NCI-H1930 (cell line): ENCODE data around the gene PSD4.

Experiments
- DNase-seq, 2 experiments: peaks; one replicate each; lab custom pipeline; 2025; lab: John Stamatoyannopoulos, UW

Gene PSD4

DNA sequence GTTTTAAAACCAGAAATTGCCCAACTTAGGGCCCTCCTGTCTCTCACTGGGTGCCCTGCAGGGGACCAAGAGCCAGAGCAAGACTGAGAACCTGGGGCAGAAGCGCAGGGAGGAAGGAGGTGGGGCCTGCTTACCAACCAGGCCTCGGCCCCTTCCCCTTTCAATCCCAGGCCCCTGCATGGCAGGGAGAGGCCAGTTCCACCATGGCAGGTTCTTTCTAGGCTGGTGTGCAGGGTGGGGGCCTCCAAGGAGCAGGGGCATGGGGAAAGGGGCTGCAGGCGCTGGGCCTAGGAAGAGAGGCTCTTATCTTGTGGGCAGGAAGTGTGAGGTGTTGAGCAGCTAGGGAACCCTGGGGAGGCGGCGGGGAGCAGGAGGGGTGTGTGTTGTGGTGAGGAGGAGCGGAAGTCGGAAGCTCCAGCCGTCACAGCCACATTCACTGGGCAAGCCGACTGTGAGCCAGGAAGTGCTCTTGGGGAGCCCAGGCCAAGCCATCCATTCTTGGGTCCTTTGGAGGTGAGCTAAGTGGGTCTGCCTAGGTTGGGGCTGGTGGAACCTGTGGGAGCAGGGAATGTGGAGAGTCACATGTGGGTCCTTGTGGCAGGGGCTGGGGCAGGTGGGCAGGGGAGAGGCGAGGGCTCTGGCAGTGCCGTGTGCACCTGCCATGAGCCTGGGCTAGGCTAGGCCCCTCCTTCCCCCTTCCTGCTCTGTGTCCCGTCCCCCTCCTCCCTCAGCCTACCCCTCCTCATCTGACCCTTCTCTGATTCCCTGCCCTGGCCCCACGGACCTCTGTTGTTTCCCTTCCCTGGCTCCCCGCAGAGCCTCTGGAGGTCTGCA, at the start of gene PSD4:
Gene PSD4, plus strand, starts transcription at position 430 of the 834 bp plus-strand sequence. CDS start 8,486 bp downstream, outside the sequence.
- DNase-seq = no peak

GRCh38 chr2:113124181-113124961, 49.4 kb upstream of the PSD4 start:
- no peak for DNase-seq

DNA sequence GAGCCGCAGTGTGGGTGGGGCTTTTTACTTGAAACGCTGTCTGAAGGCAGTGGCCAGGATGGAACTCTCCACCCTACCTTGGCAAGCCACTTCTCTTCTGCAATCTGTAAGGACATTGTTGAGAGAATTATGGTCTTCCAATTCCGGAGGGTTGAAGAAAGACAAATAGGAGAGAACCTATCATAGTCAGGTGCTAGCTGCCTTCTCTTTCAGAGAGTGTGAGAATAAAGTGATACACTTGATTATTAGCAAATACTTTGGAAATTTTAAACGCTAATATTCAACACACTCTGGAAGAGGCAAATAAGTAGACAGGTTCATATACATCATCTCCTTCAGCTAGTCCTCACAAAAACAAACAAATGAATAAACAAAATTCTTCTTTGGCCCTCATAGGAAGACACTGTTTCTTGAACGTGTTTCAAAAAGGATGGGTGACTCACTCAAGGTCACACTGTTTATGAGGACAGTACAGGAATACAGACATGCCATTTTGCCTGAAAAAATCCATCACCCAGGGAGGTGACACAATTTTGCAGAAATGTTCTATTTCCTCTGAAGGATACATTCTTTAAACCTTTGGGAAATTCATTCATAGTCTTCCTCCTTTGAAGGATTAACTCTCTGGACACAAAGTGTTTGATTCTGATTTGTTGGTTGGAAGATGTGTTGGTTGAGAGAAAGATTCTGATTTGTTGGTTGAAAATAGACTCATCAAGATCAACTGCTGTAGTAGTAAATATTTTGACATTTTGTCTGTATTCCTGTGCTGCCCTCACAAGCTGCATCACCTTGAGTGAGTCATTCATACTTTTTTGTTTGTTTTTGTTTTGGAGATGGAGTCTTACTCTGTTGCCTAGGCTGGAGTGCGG, 48.6 kb upstream of the PSD4 start:
- no peak for DNase-seq

GRCh38 chr2:113126845-113127645, 46.7 kb upstream of the PSD4 start, which contains the start of gene IL1RN:
Gene IL1RN (plus strand): TSS chr2:113127598. CDS start chr2:113127625, 27 bp downstream.
- DNase-seq = no peak

- no peak for DNase-seq
Observed at GRCh38 chr2:113127646-113128570, 45.9 kb upstream of the PSD4 start.

DNA sequence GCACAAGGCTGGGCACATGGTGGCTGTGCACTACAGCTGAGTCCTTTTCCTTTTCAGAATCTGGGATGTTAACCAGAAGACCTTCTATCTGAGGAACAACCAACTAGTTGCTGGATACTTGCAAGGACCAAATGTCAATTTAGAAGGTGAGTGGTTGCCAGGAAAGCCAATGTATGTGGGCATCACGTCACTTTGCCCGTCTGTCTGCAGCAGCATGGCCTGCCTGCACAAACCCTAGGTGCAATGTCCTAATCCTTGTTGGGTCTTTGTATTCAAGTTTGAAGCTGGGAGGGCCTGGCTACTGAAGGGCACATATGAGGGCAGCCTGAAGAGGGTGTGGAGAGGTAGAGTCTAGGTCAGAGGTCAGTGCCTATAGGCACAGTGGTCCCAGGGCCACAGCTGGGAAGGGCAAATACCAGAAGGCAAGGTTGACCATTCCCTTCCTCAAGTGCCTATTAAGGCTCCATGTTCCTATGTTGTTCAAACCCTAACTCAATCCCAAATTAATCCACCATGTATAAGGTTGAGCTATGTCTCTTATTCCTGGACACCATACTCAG, 44.2 kb upstream of the PSD4 start:
- DNase-seq = no peak

DNA sequence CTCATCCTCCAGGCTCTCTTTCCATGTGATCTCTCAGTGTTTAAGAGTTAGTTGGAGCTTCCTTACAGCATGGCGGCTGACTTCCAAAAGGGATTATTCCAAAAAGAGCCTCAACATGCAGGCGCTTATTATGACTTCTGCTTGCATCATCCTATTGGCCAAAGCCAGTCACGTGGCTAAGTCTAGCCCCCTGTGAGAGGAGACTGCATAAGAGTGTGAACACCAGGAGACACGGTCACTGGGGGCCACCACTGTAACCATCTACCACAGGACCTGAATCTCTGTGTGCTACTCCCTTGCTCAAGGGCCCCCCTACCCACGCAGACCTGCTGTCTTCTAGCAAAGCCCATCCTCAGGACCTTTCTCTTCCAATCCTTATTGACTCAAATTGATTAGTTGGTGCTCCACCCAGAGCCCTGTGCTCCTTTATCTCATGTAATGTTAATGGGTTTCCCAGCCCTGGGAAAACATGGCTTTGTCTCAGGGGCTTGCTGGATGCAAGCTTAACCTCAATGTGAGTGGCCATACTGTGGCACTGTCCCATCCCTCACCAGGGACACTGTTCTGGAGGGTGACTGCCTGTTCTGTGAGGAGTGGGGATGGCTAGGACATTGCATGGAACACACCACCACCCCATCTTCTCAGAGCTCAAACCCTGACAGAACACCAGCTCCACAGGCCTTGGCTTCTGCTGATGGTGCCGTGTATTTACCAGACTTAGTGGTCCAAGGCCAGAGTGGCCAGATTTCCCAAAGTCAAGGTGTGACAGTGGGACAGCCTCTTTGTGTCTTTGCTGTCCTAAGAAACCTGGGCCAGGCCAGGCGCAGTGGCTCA, 42.2 kb upstream of the PSD4 start:
- no peak for DNase-seq

DNA sequence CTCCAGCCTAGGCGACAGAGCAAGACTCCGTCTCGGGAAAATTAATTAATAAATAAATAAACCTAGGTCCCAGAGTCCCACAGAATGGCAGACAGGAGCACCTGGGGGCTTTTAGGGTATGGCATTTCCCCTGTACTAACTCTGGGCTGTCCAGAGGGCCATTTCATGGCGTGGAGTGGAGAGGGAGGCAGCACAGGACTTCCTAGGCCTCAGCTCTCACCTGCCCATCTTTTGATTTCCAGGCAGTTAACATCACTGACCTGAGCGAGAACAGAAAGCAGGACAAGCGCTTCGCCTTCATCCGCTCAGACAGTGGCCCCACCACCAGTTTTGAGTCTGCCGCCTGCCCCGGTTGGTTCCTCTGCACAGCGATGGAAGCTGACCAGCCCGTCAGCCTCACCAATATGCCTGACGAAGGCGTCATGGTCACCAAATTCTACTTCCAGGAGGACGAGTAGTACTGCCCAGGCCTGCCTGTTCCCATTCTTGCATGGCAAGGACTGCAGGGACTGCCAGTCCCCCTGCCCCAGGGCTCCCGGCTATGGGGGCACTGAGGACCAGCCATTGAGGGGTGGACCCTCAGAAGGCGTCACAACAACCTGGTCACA, 41.3 kb upstream of the PSD4 start:
- DNase-seq = no peak

DNA sequence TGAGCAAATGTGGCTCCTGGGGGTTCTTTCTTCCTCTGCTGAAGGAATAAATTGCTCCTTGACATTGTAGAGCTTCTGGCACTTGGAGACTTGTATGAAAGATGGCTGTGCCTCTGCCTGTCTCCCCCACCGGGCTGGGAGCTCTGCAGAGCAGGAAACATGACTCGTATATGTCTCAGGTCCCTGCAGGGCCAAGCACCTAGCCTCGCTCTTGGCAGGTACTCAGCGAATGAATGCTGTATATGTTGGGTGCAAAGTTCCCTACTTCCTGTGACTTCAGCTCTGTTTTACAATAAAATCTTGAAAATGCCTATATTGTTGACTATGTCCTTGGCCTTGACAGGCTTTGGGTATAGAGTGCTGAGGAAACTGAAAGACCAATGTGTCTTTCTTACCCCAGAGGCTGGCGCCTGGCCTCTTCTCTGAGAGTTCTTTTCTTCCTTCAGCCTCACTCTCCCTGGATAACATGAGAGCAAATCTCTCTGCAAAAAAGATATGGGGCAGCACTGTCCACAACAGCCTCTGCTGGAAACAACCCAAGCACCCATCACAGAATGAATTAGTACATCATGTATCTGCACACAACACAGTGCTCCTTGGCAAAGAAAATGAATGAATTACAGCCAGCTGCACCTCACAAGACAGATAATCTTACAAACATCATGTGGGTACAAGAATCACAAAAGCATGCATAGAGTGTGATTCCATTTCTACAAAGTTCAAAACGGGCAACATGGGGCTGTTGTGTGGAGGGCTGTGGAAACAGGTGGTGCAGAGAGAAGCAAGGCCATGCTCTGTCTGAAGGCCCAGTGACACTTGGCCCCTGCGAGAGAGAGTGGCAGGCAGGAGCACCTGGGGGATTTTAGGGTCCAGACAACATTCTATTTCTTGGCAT, 39.8 kb upstream of the PSD4 start:
- no peak for DNase-seq

GRCh38 chr2:113134717-113135116, 39.1 kb upstream of the PSD4 start:
- DNase-seq = no peak

- DNase-seq = no peak
Observed at GRCh38 chr2:113135317-113135716, 38.5 kb upstream of the PSD4 start.

GRCh38 chr2:113136828-113137775, 36.7 kb upstream of the PSD4 start:
- peak in 1 of 2 experiments; percentile 30 for DNase-seq

- DNase-seq = no peak
Observed at GRCh38 chr2:113137827-113138226, 35.9 kb upstream of the PSD4 start.

- peak; percentile 10 to 46 for DNase-seq
Observed at GRCh38 chr2:113138428-113139322, 35.1 kb upstream of the PSD4 start.

- DNase-seq = no peak
Observed at GRCh38 chr2:113141451-113141850, 32.3 kb upstream of the PSD4 start.
